ENCODE measurements around the gene GLIS2. TPM values are rescaled to one million over a fixed set of nuclear protein-coding genes. Genes with fewer than 3 reads are reported as not detected.

GLIS2 gene
- total RNA-seq, 2 experiments from 2014 or later: not detected

GRCh38 chr16:4387781-4388180 lies 71.9 kb downstream of the GLIS2 start:
- DNase-seq: no peak
- Mint-ChIP-seq H3K36me3 (ENCODE audit: low read depth) (peaks cover 89% of the 10 kb centered on the region), H3K9me3 (no peaks in the 10 kb centered on the region), H3K27ac (no peak overlapping the region), H3K27me3 (no peaks in the 10 kb centered on the region), H3K4me3 (peak overlapping the region; percentile 38), H3K4me1 (ENCODE audit: low read depth) (no peaks in the 10 kb centered on the region)
- ChIA-PET POLR2A (interaction anchor here (0.6 kb wide), 1 partner anchor 243 kb away, joined by 3 read pairs; no protein-coding TSS in a partner anchor), CTCF (no interaction called here)
- intact Hi-C loops (cut with DNase I, micrococcal nuclease): loop anchor here in 1 of 2 experiments (2.0 kb wide), 1 partner anchor 15 kb away; no protein-coding TSS in a partner anchor
- Histone ChIP-seq H3K27ac (ENCODE audit: low read depth in 1 of 2, low read length in 2 of 2) (no peak overlapping the region), H3K36me3 (ENCODE audit: insufficient read depth, low read length) (peaks cover 97% of the 10 kb centered on the region), H3K9me3 (ENCODE audit: control insufficient read depth in 1 of 2, insufficient read depth in 1 of 2, low read length in 2 of 2) (no peaks in the 10 kb centered on the region), H3K27me3 (ENCODE audit: control insufficient read depth in 1 of 2, insufficient read depth in 2 of 2, low read length in 2 of 2) (no peaks in the 10 kb centered on the region), H3K4me3 (ENCODE audit: low read length) (no peak overlapping the region), H3K4me1 (ENCODE audit: insufficient read depth, low read length) (peaks cover 16% of the 10 kb centered on the region)
- no peak for ATAC-seq (ENCODE audit: poor library complexity)
- no peak for TF ChIP-seq CTCF (IDR thresholded peaks at IDR 0.05)

GRCh38 chr16:4388271-4389021 lies 72.6 kb downstream of the GLIS2 start:
- ATAC-seq (ENCODE audit: poor library complexity) (no peak), DNase-seq (no peak)
- H3K27me3 ChIP-seq (ENCODE audit: control insufficient read depth in 1 of 2, insufficient read depth in 2 of 2, low read length in 2 of 2): no peaks in the 10 kb centered on the region
- Mint-ChIP-seq H3K27me3 (no peaks in the 10 kb centered on the region), H3K4me1 (ENCODE audit: low read depth) (no peaks in the 10 kb centered on the region), H3K4me3 (no peak overlapping the region), H3K9me3 (no peaks in the 10 kb centered on the region), H3K27ac (no peak overlapping the region), H3K36me3 (ENCODE audit: low read depth) (peaks cover 89% of the 10 kb centered on the region)
- no peak overlapping the region for H3K27ac ChIP-seq (ENCODE audit: low read depth in 1 of 2, low read length in 2 of 2)
- intact Hi-C loops (cut with DNase I, micrococcal nuclease): no loop called here
- no peak overlapping the region for H3K4me3 ChIP-seq (ENCODE audit: low read length)
- TF ChIP-seq CTCF (IDR thresholded peaks at IDR 0.05): no peak
- POLR2A ChIA-PET: no interaction called here
- peaks cover 97% of the 10 kb centered on the region for H3K36me3 ChIP-seq (ENCODE audit: insufficient read depth, low read length)
- H3K4me1 ChIP-seq (ENCODE audit: insufficient read depth, low read length): peaks cover 19% of the 10 kb centered on the region
- CTCF ChIA-PET: no interaction called here
- H3K9me3 ChIP-seq (ENCODE audit: control insufficient read depth in 1 of 2, insufficient read depth in 1 of 2, low read length in 2 of 2): no peaks in the 10 kb centered on the region

Other genes starting within 250 kb of the GLIS2 start
- 1 to 10 TPM; 7.1 to 7.4 TPM for gene ADCY9, start 199.6 kb upstream of the GLIS2 start, total RNA-seq
- gene SRL, start 74.0 kb upstream of the GLIS2 start, total RNA-seq: not detected
- 10 to 100 TPM in 1 of 2 experiments, 1 to 10 TPM in 1; 8.6 to 10.8 TPM for gene TFAP4, start 43.0 kb upstream of the GLIS2 start, total RNA-seq
- gene PAM16, start 35.3 kb downstream of the GLIS2 start, total RNA-seq: 10 to 100 TPM; 24.9 to 26.8 TPM
- under 1 TPM; 0.70 to 0.77 TPM for gene VASN, start 55.8 kb downstream of the GLIS2 start, total RNA-seq
- gene CORO7, start 100.5 kb downstream of the GLIS2 start, total RNA-seq: 100 to 1,000 TPM; 801 to 805 TPM
- 10 to 100 TPM; 17.2 to 18.8 TPM for gene DNAJA3, start 109.8 kb downstream of the GLIS2 start, total RNA-seq
- gene NMRAL1, start 158.6 kb downstream of the GLIS2 start, total RNA-seq: 10 to 100 TPM; 28.6 to 29.5 TPM
- 10 to 100 TPM; 63.4 to 66.4 TPM for gene HMOX2, start 160.3 kb downstream of the GLIS2 start, total RNA-seq
- gene CDIP1, start 222.7 kb downstream of the GLIS2 start, total RNA-seq: 10 to 100 TPM; 19.5 to 22.4 TPM
- gene C16orf96, start 240.3 kb downstream of the GLIS2 start, total RNA-seq: under 1 TPM; 0.27 to 0.42 TPM

Measured in CD4-positive, alpha-beta T cell (primary cell).